HL-60 (cell line): ENCODE results near the gene PCDHGB6.
"Not testable (repeated sequence)": the region's sequence is repeated elsewhere in the genome, so short reads cannot be mapped to it uniquely, and the experiment has no call there.

Source experiments
- POLR2AphosphoS5 ChIP-seq: IDR thresholded peaks from 2 replicates; pipeline ENCODE4 v1.6.1; 2012; ENCODE audit warnings: low read depth
- SPI1 ChIP-seq: IDR thresholded peaks from 2 replicates; pipeline ENCODE4 v1.6.1; 2012; ENCODE audit warnings: low read depth, mild to moderate bottlenecking, borderline replicate concordance
- TF ChIP-seq, protein P1 (sequence below): IDR thresholded peaks from one replicate; pipeline ENCODE4 v1.5.1; 2011; ENCODE audit warnings: low read length, control low read depth, inconsistent platforms; ENCODE audit not compliant: insufficient read depth
- TF ChIP-seq, protein P2 (sequence below): IDR thresholded peaks from 2 replicates; pipeline ENCODE4 v1.6.1; 2012; ENCODE audit warnings: low read depth; ENCODE audit not compliant: insufficient replicate concordance

DNA sequence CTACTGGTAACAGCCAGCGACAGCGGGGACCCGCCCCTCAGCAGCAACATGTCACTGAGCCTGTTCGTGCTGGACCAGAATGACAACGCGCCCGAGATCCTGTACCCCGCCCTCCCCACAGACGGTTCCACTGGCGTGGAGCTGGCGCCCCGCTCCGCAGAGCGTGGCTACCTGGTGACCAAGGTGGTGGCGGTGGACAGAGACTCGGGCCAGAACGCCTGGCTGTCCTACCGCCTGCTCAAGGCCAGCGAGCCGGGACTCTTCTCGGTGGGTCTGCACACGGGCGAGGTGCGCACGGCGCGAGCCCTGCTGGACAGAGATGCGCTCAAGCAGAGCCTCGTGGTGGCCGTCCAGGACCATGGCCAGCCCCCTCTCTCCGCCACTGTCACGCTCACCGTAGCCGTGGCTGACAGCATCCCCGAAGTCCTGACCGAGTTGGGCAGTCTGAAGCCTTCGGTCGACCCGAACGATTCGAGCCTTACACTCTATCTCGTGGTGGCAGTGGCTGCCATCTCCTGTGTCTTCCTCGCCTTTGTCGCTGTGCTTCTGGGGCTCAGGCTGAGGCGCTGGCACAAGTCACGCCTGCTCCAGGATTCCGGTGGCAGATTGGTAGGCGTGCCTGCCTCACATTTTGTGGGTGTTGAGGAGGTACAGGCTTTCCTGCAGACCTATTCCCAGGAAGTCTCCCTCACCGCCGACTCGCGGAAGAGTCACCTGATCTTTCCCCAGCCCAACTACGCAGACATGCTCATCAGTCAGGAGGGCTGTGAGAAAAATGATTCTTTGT is 13.2 kb upstream of the PCDHGB6 start:
- TF ChIP-seq, protein P1, sequence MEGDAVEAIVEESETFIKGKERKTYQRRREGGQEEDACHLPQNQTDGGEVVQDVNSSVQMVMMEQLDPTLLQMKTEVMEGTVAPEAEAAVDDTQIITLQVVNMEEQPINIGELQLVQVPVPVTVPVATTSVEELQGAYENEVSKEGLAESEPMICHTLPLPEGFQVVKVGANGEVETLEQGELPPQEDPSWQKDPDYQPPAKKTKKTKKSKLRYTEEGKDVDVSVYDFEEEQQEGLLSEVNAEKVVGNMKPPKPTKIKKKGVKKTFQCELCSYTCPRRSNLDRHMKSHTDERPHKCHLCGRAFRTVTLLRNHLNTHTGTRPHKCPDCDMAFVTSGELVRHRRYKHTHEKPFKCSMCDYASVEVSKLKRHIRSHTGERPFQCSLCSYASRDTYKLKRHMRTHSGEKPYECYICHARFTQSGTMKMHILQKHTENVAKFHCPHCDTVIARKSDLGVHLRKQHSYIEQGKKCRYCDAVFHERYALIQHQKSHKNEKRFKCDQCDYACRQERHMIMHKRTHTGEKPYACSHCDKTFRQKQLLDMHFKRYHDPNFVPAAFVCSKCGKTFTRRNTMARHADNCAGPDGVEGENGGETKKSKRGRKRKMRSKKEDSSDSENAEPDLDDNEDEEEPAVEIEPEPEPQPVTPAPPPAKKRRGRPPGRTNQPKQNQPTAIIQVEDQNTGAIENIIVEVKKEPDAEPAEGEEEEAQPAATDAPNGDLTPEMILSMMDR, result not testable (repeated sequence)
- TF ChIP-seq POLR2AphosphoS5, SPI1: not testable (repeated sequence)
- TF ChIP-seq, protein P2, sequence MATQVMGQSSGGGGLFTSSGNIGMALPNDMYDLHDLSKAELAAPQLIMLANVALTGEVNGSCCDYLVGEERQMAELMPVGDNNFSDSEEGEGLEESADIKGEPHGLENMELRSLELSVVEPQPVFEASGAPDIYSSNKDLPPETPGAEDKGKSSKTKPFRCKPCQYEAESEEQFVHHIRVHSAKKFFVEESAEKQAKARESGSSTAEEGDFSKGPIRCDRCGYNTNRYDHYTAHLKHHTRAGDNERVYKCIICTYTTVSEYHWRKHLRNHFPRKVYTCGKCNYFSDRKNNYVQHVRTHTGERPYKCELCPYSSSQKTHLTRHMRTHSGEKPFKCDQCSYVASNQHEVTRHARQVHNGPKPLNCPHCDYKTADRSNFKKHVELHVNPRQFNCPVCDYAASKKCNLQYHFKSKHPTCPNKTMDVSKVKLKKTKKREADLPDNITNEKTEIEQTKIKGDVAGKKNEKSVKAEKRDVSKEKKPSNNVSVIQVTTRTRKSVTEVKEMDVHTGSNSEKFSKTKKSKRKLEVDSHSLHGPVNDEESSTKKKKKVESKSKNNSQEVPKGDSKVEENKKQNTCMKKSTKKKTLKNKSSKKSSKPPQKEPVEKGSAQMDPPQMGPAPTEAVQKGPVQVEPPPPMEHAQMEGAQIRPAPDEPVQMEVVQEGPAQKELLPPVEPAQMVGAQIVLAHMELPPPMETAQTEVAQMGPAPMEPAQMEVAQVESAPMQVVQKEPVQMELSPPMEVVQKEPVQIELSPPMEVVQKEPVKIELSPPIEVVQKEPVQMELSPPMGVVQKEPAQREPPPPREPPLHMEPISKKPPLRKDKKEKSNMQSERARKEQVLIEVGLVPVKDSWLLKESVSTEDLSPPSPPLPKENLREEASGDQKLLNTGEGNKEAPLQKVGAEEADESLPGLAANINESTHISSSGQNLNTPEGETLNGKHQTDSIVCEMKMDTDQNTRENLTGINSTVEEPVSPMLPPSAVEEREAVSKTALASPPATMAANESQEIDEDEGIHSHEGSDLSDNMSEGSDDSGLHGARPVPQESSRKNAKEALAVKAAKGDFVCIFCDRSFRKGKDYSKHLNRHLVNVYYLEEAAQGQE, result not testable (repeated sequence)
